ENCODE data around the gene CYP3A4.
A peak's percentile ranks its signal among the peaks of the same experiment; 100 is the strongest.

Gene CYP3A4

GRCh38 chr7:99768471-99768870 lies 15.5 kb downstream of the CYP3A4 start:
- Histone ChIP-seq H3K9me3 (replicated peaks; ENCODE audit: insufficient read depth, low read length) (no peaks in the 10 kb centered on the region), H4K20me1 (ENCODE audit: insufficient read depth, low read length) (no peaks in the 10 kb centered on the region), H3F3A (ENCODE audit: insufficient read depth, low read length) (peaks cover 3% of the 10 kb centered on the region; the same call in 1 of the 2 replicates), H3K27ac (ENCODE audit: low read length) (no peak overlapping the region), H3K4me3 (ENCODE audit: low read length) (no peak overlapping the region), H3K79me2 (ENCODE audit: low read length) (no peaks in the 10 kb centered on the region), H2AFZ (ENCODE audit: low read length) (no peak overlapping the region), H3K4me1 (ENCODE audit: low read length) (peaks cover 15% of the 10 kb centered on the region), H3K27me3 (replicated peaks; ENCODE audit: insufficient read depth, low read length) (peaks cover 43% of the 10 kb centered on the region), H3K9me2 (replicated peaks; ENCODE audit: insufficient read depth, low read length) (no peaks in the 10 kb centered on the region), H3K36me3 (replicated peaks; ENCODE audit: insufficient read depth, low read length) (no peaks in the 10 kb centered on the region; the same call in 1 of the 2 replicates), H3K4me2 (ENCODE audit: low read depth, low read length) (no peak overlapping the region), H3K9ac (ENCODE audit: low read length) (no peak overlapping the region)
- no peak for DNase-seq
- TF ChIP-seq EZH2phosphoT487 (IDR thresholded peaks at IDR 0.05; ENCODE audit: low read length) (no peak), CTCF (IDR thresholded peaks at IDR 0.05; ENCODE audit: low read length) (no peak), EZH2 (optimal IDR thresholded peaks at IDR 0.05; ENCODE audit: low read depth, low read length) (no peak)

DNA sequence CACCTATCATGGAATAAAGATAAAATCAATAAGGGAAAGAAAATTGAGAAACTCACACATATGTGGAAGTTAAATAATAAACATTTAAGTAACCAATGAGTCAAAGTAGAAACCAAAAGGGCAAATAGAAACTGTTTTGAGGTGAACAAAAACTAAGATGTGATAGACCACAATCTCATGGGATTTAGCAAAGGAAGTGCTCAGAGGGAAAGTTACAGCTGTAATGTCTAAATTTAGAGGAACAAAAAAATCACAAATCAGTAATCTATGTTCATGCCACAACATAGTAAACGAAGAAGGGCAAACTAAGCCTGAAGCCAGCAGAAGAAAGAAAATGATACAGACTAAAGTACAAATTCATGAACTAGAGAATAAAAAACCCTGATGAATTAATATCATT lies 16.3 kb downstream of the CYP3A4 start:
- no peaks in the 10 kb centered on the region for H3K9me2 ChIP-seq (replicated peaks; ENCODE audit: insufficient read depth, low read length)
- H2AFZ ChIP-seq (ENCODE audit: low read length) = no peak overlapping the region
- H3F3A ChIP-seq (ENCODE audit: insufficient read depth, low read length) = peaks cover 3% of the 10 kb centered on the region; the same call in 1 of the 2 replicates
- H3K9ac ChIP-seq (ENCODE audit: low read length) = no peak overlapping the region
- H3K4me1 ChIP-seq (ENCODE audit: low read length) = peaks cover 15% of the 10 kb centered on the region
- no peaks in the 10 kb centered on the region for H3K79me2 ChIP-seq (ENCODE audit: low read length)
- H3K27me3 ChIP-seq (replicated peaks; ENCODE audit: insufficient read depth, low read length) = peaks cover 43% of the 10 kb centered on the region
- H3K9me3 ChIP-seq (replicated peaks; ENCODE audit: insufficient read depth, low read length) = no peaks in the 10 kb centered on the region
- H4K20me1 ChIP-seq (ENCODE audit: insufficient read depth, low read length) = no peaks in the 10 kb centered on the region
- H3K27ac ChIP-seq (ENCODE audit: low read length) = no peak overlapping the region
- TF ChIP-seq CTCF (IDR thresholded peaks at IDR 0.05; ENCODE audit: low read length) (no peak), EZH2 (optimal IDR thresholded peaks at IDR 0.05; ENCODE audit: low read depth, low read length) (no peak), EZH2phosphoT487 (IDR thresholded peaks at IDR 0.05; ENCODE audit: low read length) (no peak)
- peak; percentile 56 for DNase-seq
- no peaks in the 10 kb centered on the region; the same call in 1 of the 2 replicates for H3K36me3 ChIP-seq (replicated peaks; ENCODE audit: insufficient read depth, low read length)
- no peak overlapping the region for H3K4me3 ChIP-seq (ENCODE audit: low read length)
- peak overlapping the region; percentile 13; the same call in 1 of the 2 replicates for H3K4me2 ChIP-seq (ENCODE audit: low read depth, low read length)

GRCh38 chr7:99766484-99767099 lies 17.4 kb downstream of the CYP3A4 start:
- Histone ChIP-seq H3K9me3 (replicated peaks; ENCODE audit: insufficient read depth, low read length) (no peaks in the 10 kb centered on the region), H2AFZ (ENCODE audit: low read length) (no peak overlapping the region), H3K4me2 (ENCODE audit: low read depth, low read length) (no peak overlapping the region), H3K79me2 (ENCODE audit: low read length) (no peaks in the 10 kb centered on the region), H4K20me1 (ENCODE audit: insufficient read depth, low read length) (no peaks in the 10 kb centered on the region), H3K4me3 (ENCODE audit: low read length) (no peak overlapping the region), H3F3A (ENCODE audit: insufficient read depth, low read length) (peaks cover 3% of the 10 kb centered on the region; the same call in 1 of the 2 replicates), H3K27me3 (replicated peaks; ENCODE audit: insufficient read depth, low read length) (peaks cover 39% of the 10 kb centered on the region), H3K36me3 (replicated peaks; ENCODE audit: insufficient read depth, low read length) (no peaks in the 10 kb centered on the region), H3K27ac (ENCODE audit: low read length) (no peak overlapping the region), H3K9me2 (replicated peaks; ENCODE audit: insufficient read depth, low read length) (no peaks in the 10 kb centered on the region), H3K4me1 (ENCODE audit: low read length) (peaks cover 15% of the 10 kb centered on the region), H3K9ac (ENCODE audit: low read length) (no peak overlapping the region)
- no peak for DNase-seq
- no peak for TF ChIP-seq EZH2 (optimal IDR thresholded peaks at IDR 0.05; ENCODE audit: low read depth, low read length)
- no peak for TF ChIP-seq CTCF (IDR thresholded peaks at IDR 0.05; ENCODE audit: low read length)
- no peak for TF ChIP-seq EZH2phosphoT487 (IDR thresholded peaks at IDR 0.05; ENCODE audit: low read length)
